Stimulated activated CD4-positive, alpha-beta T cell treated with anti-CD3 and anti-CD28 coated beads, Interleukin-1b, Interleukin-23, amount 100 ng/mL, for 4 hours (primary cell): ENCODE results near the gene WNT5A.

Experiments used
- DNase-seq, 2 donors: peaks; one replicate each; pipeline ENCODE4 v3.0.0-alpha.2; 2020; ENCODE audit warnings: low read depth in 2 of 2

The WNT5A gene

DNA sequence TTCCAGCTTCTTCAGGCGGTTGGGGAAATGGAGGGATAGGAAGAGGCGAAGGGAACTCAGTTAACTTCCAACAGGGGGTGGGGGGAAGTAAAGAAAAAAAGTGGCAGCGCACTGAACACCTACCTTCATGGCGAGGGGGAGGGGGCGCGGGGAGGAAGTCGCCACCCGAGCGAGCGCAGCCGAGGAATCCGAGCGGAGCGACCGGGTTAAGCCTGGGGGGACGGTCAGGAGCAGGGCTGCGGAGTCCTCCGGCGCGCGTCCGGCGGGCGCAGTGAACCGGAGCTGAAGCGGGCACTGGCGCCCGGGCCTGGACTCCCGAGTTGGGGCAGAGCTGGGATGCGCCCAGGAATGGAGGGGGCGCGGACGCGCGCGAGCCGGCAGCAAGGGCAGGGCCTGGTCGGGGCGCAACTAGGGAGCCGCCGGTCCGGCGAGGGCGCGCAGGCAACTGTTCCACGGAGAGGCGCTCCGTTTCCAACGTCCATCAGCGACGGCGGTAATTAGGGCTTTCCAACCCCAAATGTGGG, at the start of gene WNT5A:
TSS of gene WNT5A (minus strand) at position 450 of the 524 bp plus-strand sequence. CDS start at position 129, 321 bp downstream.
- DNase-seq = no peak

DNA sequence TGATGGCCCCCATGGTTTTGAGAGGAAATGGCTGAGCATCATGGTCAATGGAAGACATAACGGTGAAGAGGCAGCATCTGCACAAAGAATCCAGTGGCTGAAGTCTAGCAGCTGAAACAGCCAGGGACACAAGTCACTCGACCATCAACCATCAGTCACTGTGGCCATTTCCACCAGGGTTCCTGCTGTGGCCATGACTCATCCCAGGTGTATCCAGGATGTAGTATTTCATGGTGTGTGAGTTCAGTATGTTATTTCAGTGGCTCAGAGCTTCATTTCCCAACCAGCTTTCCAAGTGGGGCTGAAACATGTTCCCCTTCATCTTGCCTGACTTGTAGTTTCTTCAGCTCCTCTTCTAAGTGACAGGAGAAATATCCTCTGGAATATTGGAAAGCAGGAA, 47.8 kb upstream of the WNT5A start:
- DNase-seq = no peak

DNA sequence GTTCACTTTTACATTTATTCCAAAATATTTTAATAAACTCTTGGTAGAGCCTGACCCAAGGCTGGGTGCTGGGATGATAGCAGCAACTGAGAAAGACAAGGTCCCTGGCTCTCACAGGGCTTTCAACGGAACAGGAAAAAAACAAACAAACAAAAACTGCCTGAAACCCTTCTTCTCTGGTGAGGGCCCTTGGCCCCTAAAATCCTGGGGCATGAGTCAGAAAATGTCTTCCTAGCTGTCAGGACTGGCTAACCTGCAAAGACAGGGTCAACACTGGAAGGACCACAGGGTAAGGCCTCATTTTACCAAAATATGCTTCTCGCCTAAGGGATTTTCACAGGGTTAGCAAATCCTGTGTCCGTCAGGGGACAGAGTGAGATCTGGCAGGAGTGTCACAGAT, 45.7 kb upstream of the WNT5A start:
- no peak for DNase-seq

DNA sequence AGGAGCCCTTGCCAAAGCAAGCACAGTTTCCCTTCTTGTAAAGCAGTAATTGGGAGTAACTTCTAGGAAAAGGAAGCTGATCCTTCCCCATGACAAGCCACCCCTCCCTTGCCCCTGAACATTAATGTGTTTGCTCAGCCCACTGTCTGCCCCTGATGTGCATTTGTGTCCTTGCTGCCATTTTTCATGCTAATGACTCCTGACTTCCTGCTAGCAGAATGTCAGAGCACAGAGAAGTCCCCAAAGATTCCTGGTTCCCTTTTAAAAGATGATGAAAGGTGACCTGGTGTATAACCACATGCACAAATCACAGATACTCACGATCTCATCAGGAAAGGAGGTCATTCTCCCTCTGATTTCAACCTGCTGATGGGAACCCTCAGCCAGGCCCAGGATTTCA, 44.2 kb upstream of the WNT5A start:
- DNase-seq = no peak

DNA sequence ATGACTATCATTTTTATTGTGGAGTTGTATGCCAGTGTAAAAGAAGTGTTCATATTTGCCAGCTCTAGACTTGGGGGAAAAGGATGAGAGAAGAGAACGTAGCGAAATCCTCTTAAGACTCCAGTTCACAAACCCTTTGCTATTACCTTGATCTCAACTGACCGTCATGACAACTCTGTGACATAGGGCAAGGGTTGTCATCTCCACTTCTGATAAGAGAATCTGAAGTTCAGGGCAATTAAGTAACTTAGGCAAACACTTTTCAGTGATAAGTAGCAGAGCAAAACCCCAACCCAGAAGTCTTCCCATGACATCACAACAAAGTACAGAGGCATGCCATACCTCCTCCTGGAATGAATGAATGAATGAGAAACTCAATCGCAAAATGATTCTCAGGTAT, 40.3 kb upstream of the WNT5A start:
- DNase-seq = no peak

DNA sequence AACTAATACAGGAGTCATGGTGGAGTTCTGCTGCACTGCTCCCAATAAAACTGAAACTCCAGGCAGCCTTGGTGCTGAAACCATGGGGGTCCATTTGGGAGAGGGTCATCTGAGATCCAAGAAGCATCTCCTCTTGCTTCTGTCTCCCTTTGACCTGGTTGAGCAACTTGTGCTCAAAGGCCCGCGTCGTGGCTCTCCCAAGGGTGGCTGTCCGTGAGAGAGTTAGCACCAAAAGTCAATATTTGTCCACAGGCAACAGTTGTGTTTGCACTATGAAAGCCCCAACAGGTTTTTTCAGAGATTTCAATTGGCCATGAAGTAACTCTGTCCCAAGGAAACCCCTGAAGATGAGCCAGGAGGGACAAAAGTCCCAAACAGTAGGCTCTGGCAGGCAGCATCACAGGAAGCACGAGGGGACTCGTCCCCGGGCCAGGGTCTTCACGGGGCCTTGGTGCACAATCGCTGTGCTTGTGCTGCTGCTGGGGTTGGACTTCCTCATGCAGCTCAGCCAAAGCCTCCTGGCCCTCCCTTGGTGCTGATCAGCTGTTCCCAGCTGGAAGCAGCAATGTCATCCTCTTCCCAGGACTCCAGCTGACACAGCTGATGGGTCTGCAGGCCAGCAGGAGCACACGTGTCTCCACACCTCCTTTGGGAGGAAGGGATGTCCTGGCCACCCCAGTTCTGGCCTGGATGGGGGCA, 39.4 kb upstream of the WNT5A start:
- DNase-seq = no peak

DNA sequence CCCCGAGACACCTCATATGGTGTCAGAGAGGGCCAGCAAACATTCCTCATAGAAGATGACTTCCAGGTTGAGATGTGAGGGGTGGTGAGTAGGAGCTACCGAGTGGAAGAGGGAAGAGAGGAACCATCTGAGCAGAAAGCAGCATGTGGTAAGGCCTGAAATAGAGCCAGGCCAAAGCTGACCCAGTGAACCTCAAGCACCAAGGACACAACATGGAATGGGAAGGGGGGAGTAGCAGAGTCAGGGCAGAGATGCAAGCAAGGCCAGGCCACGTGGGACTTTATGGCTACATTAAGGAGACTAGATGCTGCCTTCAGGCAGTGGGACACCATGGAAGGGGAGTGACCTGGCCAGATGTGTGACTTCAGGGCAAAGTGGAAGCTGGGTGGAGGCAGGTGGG, 38.3 kb upstream of the WNT5A start:
- DNase-seq = no peak

DNA sequence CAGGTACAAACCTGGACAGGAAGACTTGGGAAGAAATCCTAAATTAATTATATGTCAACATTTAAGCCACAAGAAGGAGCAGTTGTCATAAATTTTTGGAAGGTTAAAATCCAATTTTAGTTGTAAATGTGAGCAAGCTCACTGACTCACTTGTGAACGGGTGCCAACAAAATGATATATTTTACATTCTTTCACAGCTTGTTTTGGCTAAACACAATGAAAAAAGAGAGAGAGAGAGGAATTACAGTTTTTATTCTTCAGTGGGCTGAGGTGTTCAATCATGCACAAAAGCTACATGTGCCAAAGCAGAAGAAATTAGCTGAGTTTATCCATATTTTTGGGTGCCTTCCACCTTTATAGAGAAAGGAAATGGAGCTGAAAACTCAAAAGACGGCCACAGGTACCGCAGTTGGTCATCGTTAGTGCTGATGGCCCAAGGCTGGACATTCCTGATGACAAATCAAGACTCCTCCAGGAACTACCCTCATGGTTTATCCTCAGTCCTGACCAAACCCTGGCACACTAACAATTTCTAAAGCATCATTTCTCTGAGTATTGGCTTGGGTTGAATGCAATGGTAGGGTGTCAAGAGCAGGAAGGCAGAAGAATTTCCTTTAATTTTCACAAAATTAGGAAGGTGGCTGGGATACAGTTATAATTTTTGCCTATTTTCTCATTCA, 37.6 kb upstream of the WNT5A start:
- DNase-seq = no peak

DNA sequence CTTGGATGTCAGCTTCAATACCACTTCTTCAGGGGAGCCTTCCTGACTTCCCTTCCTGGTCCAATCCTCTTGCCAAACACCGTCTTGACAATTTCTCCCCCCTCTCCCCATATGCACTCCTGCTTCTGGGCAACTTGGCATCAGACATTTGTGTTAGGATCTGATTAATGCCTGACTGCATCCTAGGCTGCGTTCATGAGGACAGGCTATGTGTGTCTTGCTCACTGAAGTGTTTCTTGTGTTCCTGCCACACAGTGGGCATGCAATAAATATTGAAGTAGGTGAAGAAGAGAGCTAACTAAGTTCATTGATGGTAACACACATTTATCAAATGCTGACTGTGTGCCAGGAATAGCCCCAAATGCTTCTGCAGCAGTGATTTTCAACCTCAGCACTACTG, 36.4 kb upstream of the WNT5A start:
- no peak for DNase-seq

DNA sequence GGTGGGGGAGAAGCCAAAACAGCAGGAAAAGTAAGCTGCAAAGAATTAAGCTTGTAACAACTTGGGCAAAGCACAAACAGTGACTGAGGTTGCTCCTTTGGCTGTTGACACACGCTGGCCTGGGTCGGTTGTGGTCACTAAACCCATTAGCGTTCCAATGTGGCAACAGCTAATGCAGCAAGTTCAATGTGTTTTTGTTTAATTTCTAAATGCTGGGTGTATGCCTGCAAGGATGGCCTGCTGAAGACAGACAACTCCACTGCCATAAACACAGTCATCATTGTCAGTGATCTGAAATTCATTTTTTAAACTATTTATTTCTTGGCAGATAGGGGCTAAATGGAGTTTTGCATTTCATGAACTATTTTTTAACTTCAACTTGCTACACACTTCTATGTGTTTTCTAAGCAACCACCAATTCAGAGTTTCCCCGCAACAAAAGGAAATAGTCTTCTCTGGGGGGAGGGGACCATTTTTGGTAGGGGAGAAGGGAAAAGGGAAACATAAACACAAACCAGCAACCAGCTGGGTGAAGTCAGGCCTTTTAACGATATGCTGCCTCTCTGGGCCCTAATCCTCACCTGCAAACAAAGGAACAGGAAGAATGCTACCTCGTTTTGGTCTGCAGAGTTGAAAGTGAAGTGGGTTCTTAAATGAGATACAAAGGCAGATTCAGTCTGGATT, 34.8 kb upstream of the WNT5A start:
- no peak for DNase-seq

DNA sequence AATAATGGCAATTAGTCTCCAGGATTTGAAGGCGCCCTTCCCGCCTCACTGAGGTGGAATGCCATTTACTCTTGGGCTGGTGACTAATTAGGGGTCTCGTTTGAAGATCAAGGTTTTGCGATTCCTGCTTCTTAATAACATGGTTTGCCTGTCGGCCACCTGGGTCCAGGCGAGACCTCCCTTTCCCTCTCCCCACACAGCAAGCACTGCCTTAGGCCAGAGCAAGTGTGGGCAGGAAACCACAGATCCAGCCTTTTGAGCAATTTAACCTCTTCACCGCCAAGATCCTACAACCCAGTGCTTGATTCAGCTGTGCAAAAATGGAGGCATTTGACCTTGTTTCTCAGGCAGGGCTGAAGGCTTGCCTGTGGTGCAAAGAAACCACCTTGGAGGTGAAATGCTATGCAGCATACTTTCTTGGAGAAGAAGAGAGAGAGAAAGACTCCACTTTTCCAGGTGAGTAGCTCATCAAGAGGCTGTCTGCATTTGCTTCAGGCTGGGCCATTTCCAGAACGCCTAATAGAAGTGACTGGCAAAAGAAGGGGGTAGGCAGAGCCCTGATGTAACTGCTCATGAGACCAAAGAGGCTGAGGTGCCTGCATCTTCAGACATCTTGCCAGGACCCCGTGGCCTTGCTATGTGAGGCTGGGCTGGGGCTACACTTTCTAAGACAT, 34.1 kb upstream of the WNT5A start:
- DNase-seq = no peak

DNA sequence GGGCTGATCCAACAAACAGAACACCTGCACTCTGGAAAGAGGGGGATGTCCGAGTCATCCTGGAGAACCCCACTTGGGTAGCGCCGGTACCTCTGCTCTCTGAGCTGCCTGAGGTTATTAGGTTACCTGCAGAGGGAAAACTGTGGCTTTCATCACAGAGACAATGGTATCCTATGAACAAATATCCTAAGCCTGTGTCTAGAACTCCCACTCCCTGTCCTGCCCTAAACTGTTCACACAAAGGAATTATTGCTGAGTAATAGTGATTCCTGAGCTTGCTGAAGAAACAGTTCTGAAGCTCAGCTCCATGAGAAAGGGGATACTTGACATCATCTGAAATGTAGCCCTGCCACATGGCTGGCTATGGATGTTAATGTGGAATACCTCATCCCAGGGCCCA, 31.9 kb upstream of the WNT5A start:
- no peak for DNase-seq

DNA sequence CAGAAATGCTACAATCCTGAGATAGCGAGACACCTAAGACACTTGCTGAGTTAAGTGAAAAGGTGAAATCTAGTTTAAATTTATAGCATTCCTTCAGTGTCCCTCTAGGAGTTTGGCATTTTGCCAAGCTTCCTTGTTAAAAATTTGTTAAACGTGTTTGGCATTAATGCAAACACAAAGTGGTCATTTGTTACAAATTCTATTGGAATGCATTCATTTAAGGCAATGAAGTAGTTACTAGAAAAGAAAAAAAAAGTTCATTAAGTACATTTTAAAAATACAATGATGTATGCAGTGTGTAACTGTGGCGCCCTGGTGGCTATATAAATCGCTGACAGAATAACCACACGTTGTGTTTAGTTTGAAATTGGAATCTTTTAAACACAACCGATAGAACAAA, 31.3 kb upstream of the WNT5A start:
- DNase-seq = no peak

DNA sequence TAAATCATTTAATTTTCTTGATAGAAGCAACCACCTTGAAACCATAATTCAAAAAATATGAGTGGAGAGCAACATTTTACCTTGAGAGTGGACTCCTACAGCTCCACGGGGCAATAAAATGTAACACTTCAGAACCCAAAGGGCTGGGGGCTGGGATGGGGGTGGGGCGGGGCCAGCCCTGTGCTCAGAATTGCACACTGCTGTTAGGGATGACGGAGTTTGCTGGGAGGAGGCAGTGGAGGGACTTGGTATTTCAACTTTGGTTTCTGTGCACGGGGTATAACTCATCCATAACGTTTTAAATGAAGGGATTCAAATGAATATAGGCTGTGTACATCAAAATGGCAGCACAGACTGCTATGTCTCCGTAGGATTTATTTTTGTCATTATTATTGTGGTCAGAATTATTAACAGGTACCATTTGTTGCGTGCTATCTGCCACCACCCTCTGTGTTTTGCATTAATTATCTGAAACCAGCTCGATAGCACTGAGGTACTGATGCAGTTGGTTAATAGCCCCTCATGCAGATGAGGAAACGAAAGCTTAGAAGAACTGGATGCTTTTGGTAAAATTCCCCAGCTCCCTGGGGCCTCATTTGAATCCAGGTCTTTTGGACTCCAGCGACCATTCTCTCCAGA, 29.4 kb upstream of the WNT5A start:
- no peak for DNase-seq

DNA sequence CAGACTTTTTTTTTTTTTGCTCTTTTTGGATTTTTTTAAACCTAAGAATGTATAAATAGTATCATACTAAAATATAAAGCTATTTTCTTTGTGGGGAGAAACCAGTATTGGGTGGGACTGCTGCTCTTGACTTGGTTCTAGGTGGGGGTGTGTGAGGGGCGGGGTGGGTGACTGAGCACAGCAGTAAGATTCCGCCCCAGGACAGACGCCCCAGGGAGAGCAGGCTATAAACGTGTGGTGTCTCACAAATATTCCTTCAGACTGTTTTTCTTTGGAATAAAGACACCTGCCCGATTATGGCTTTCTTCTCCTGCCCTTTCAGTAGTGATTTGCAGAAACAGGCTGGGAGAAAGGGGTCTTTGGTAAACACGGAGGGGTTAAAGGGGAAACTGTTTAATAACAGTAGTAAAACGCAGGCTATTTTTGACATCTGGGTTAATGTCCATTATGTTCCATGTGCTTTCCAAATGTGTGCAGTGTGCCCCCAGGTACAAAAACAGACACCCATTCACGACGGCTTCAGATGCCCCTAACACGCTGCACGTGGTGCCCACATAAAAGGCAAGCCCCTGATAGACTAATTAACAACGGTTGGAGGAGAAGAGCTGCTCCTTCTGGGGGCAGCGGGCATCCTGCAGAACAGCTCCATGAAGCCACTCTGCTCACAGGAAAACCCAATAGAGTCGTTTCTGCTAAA, 28.6 kb upstream of the WNT5A start:
- no peak for DNase-seq

DNA sequence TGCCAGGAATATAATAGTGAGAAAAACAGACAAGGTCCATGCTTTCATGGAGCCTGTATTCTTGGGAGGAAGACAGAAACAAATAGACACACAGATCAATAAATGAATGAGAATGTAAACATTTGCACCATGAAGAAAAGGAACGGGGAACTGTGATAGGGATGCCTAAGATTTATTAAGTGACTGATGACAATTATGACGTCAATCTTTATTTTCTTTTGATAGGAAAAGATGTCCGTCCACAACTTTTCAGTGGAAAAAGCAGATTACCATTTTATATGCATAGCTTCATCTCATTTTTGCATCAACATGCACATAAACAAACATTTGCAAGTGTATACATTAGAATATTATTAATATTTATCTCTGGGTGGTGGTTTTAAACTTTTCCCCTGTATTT, 27.9 kb upstream of the WNT5A start:
- no peak for DNase-seq

DNA sequence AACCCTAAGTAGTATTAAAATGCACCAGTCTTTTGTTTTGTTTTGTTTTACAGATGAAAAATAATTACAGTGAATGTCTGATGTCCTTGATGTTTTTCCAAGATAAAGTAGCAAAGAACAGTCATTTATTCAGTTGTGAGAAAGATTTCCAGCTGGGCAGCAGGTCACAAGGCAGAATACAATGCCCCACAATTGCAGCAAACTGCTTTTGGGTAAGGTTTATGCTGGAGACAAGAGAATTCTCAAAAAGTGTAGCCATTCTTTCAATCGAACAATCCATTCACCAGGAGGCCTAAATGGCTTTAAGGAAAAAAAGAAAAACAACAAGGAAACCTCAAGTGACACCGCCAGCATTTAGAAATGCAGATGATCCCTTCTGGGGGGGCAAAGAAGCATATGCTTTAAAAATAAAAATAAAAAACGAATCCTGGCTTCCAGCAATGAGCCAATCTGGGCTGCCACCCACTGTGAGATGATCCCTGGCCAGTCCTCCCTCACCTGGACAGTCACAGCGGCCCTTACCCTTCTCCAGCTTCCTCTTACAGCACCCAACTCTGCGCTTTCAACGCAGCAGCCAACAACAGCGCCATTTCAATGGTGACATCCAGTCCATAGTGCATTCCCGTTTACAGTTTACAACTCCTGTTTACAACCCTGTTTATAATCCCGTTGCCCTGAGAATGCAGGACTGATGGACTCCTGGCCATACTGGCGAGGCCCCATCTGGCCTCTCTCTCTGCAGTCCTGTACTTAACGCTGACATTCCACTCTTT, 25.7 kb upstream of the WNT5A start:
- no peak for DNase-seq

DNA sequence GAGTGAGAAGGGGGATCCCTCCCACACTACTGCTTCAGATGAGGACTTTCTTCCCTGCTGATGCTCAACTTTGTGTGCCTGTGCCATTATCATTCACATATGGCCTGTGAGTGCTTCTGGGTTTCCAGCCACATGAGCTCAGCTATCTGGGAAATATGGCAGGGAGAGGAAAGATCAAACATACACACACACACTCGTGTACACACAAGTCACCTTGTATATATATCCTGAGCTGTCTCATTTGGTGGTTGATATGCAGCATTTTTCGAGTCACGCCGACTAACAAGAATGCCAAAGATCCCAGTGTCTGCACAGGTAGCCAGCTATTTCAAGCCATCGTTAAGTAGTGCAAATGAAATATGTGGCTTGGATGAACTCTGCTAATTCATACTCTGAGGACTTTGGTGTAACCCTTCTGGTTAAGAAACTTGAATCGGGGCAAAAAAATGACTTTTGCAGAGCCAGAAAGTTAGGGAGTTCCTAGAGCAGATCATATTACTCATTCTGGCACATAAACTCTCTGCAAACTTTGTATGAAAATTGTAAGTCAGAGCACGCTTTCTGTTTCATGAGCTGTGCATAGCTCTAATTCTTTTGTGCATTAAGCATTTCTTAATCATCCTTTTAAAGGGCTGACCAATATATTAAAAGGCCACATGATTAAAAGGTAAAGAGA, 24.9 kb upstream of the WNT5A start:
- no peak for DNase-seq

DNA sequence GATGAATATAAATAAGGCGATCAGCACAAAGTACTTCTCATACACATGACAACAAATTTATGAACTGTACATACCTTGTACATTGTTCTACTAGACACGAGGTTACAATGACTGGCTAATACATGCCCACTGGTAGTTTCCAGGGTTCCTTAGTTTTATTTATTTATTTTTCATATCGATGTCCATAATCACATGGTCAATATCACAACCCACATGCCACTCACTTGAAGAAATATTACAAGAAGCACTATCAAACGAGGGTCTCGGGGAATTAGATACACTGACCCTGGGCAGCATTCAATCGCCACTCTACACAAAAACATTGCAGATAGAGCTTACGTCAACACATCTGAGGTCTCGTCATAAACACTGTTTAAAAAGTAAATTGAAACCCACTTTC, 21.2 kb upstream of the WNT5A start:
- DNase-seq = no peak

DNA sequence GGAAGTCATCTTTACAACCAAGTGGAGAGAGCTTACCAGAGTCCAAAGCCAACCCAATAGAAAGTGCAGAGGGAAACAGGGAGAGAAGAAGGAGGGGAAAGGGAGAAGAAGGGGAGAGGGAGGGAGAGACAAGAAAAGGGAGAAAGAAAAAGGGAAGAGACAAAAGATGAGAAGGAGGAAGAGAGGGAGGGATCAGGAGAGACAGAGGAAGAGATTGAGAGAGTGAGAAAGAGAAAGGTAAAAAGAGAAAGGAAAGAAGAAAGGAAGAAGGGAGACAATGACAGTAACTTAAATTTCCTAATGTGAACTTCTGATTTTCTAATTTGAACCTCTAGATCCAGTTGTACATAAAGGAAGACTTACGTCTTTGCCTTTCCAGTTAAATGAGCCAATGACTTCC, 20.7 kb upstream of the WNT5A start:
- DNase-seq = no peak
